Loucy (cell line): ENCODE measurements around the gene PLEKHA1.

ENCODE experiments used
- H2AFZ ChIP-seq: fragments of 200-600 bp; sonication (generic); 2 replicates; pipeline ENCODE4 v1.6.0; 2016; ENCODE audit warnings: antibody characterized with exemption, mild to moderate bottlenecking, low read length, moderate library complexity
- H3F3A ChIP-seq: fragments of 200-600 bp; 2 replicates; pipeline ENCODE4 v1.6.0; 2016; ENCODE audit warnings: antibody characterized with exemption, low read depth, mild to moderate bottlenecking
- H3K27me3 ChIP-seq: fragments of 200-600 bp; sonication (generic); 2 replicates; pipeline ENCODE4 v1.6.1; 2014; ENCODE audit warnings: low read length, mild to moderate bottlenecking; ENCODE audit not compliant: insufficient read depth, poor library complexity, severe bottlenecking
- H3K36me3 ChIP-seq: fragments of 200-600 bp; sonication (generic); 2 replicates; pipeline ENCODE4 v1.6.1; 2016; ENCODE audit warnings: low read length; ENCODE audit not compliant: insufficient read depth
- H3K4me1 ChIP-seq: fragments of 200-600 bp; sonication (generic); 2 replicates; pipeline ENCODE4 v1.5.1; 2014; ENCODE audit warnings: low read length, mild to moderate bottlenecking; ENCODE audit not compliant: insufficient read depth, poor library complexity, severe bottlenecking
- H3K4me2 ChIP-seq: fragments of 200-600 bp; sonication (generic); 2 replicates; pipeline ENCODE4 v1.6.0; 2014; ENCODE audit warnings: antibody characterized with exemption, low read length, low read depth, mild to moderate bottlenecking; ENCODE audit not compliant: poor library complexity, severe bottlenecking
- H3K4me3 ChIP-seq: fragments of 200-600 bp; sonication (generic); 2 replicates; pipeline ENCODE4 v1.5.1; 2014; ENCODE audit warnings: low read length, mild to moderate bottlenecking, mixed read lengths; ENCODE audit not compliant: poor library complexity, severe bottlenecking
- H3K79me2 ChIP-seq: fragments of 200-600 bp; sonication (generic); 2 replicates; pipeline ENCODE4 v1.6.1; 2014; ENCODE audit warnings: low read length; ENCODE audit not compliant: insufficient read depth
- H3K9ac ChIP-seq: fragments of 200-600 bp; sonication (generic); 2 replicates; pipeline ENCODE4 v1.6.0; 2014; ENCODE audit warnings: mild to moderate bottlenecking, low read depth, low read length, moderate library complexity; ENCODE audit not compliant: poor library complexity, severe bottlenecking
- H3K9me2 ChIP-seq: fragments of 200-600 bp; sonication (generic); replicated peaks from 2 replicates; pipeline ENCODE4 v1.6.1; 2016; ENCODE audit warnings: low read depth, low read length, mixed read lengths
- H3K9me3 ChIP-seq: fragments of 200-600 bp; sonication (generic); 2 replicates; pipeline ENCODE4 v1.6.1; 2014; ENCODE audit warnings: mild to moderate bottlenecking, antibody characterized with exemption, low read length, low read depth; ENCODE audit not compliant: insufficient read depth
- H4K20me1 ChIP-seq: fragments of 200-600 bp; sonication (generic); 2 replicates; pipeline ENCODE4 v1.6.0; 2014; ENCODE audit warnings: antibody characterized with exemption, low read length, mild to moderate bottlenecking; ENCODE audit not compliant: insufficient read depth, poor library complexity, severe bottlenecking
- CTCF ChIP-seq: fragments of 200-600 bp; sonication (generic); conservative IDR thresholded peaks from 2 replicates; pipeline ENCODE4 v1.5.1; 2014; ENCODE audit warnings: mild to moderate bottlenecking, antibody characterized with exemption, low read length
- EZH2phosphoT487 ChIP-seq: fragments of 200-600 bp; IDR thresholded peaks from 2 replicates; pipeline ENCODE4 v1.6.1; 2018; ENCODE audit warnings: antibody characterized with exemption, mild to moderate bottlenecking, moderate library complexity, borderline replicate concordance

Gene PLEKHA1

GRCh38 chr10:122441961-122442360, 67.5 kb downstream of the PLEKHA1 start:
- Histone ChIP-seq H3K4me3 (no peak overlapping the region), H3K27me3 (no peaks in the 10 kb centered on the region), H3K9me3 (no peaks in the 10 kb centered on the region), H3K4me1 (no peaks in the 10 kb centered on the region), H3K4me2 (no peak overlapping the region), H3K79me2 (no peaks in the 10 kb centered on the region), H2AFZ (no peak overlapping the region), H4K20me1 (no peaks in the 10 kb centered on the region), H3K9ac (no peak overlapping the region), H3K36me3 (no peaks in the 10 kb centered on the region), H3F3A (no peaks in the 10 kb centered on the region), H3K9me2 (no peaks in the 10 kb centered on the region)
- TF ChIP-seq CTCF: no peak
- no peak for TF ChIP-seq EZH2phosphoT487

GRCh38 chr10:122445469-122445868, 71.0 kb downstream of the PLEKHA1 start:
- H2AFZ ChIP-seq: no peak overlapping the region
- H3K79me2 ChIP-seq: no peaks in the 10 kb centered on the region
- no peak overlapping the region for H3K4me3 ChIP-seq
- H3K27me3 ChIP-seq: no peaks in the 10 kb centered on the region
- TF ChIP-seq EZH2phosphoT487: no peak
- no peak for TF ChIP-seq CTCF
- no peaks in the 10 kb centered on the region for H3F3A ChIP-seq
- no peaks in the 10 kb centered on the region for H3K36me3 ChIP-seq
- no peaks in the 10 kb centered on the region for H4K20me1 ChIP-seq
- H3K4me1 ChIP-seq: no peaks in the 10 kb centered on the region
- no peak overlapping the region for H3K9ac ChIP-seq
- no peaks in the 10 kb centered on the region for H3K9me2 ChIP-seq
- H3K4me2 ChIP-seq: no peak overlapping the region
- H3K9me3 ChIP-seq: no peaks in the 10 kb centered on the region

GRCh38 chr10:122445904-122446303, 71.4 kb downstream of the PLEKHA1 start:
- no peaks in the 10 kb centered on the region for H3K9me2 ChIP-seq
- no peak overlapping the region for H3K4me2 ChIP-seq
- no peaks in the 10 kb centered on the region for H3K36me3 ChIP-seq
- H2AFZ ChIP-seq: no peak overlapping the region
- H4K20me1 ChIP-seq: no peaks in the 10 kb centered on the region
- no peak overlapping the region for H3K4me3 ChIP-seq
- H3F3A ChIP-seq: no peaks in the 10 kb centered on the region
- H3K9me3 ChIP-seq: no peaks in the 10 kb centered on the region
- TF ChIP-seq EZH2phosphoT487: no peak
- no peak for TF ChIP-seq CTCF
- H3K9ac ChIP-seq: no peak overlapping the region
- no peaks in the 10 kb centered on the region for H3K27me3 ChIP-seq
- no peaks in the 10 kb centered on the region for H3K4me1 ChIP-seq
- no peaks in the 10 kb centered on the region for H3K79me2 ChIP-seq
